ENCODE measurements around the gene CYTIP.

CYTIP gene

GRCh38 chr2:157443795-157444640, at the start of gene CYTIP:
CYTIP (minus strand) TSS chr2:157444089; CDS start chr2:157444020, 69 bp downstream.
- no peak for DNase-seq

- peak; percentile 69 for DNase-seq
Observed at GRCh38 chr2:157492189-157492773, 48.4 kb upstream of the CYTIP start.

GRCh38 chr2:157489983-157490382, 46.1 kb upstream of the CYTIP start:
- DNase-seq: no peak

GRCh38 chr2:157488877-157489276, 45.0 kb upstream of the CYTIP start:
- DNase-seq: no peak

GRCh38 chr2:157487747-157488146, 43.9 kb upstream of the CYTIP start:
- DNase-seq: no peak

GRCh38 chr2:157487271-157487610, 43.4 kb upstream of the CYTIP start:
- DNase-seq: no peak

GRCh38 chr2:157486596-157487270, 42.8 kb upstream of the CYTIP start:
- DNase-seq: no peak

GRCh38 chr2:157480182-157480961, 36.5 kb upstream of the CYTIP start:
- DNase-seq: no peak

GRCh38 chr2:157479081-157480027, 35.5 kb upstream of the CYTIP start:
- DNase-seq: no peak

GRCh38 chr2:157477919-157478318, 34.0 kb upstream of the CYTIP start:
- no peak for DNase-seq

GRCh38 chr2:157476953-157477709, 33.2 kb upstream of the CYTIP start:
- DNase-seq: no peak

- no peak for DNase-seq
Observed at GRCh38 chr2:157475722-157476390, 32.0 kb upstream of the CYTIP start.

GRCh38 chr2:157473581-157473980, 29.7 kb upstream of the CYTIP start:
- no peak for DNase-seq

GRCh38 chr2:157471078-157471477, 27.2 kb upstream of the CYTIP start:
- no peak for DNase-seq

- DNase-seq: no peak
Observed at GRCh38 chr2:157470321-157470720, 26.4 kb upstream of the CYTIP start.

GRCh38 chr2:157469726-157470125, 25.8 kb upstream of the CYTIP start:
- DNase-seq: no peak

GRCh38 chr2:157468931-157469708, 25.2 kb upstream of the CYTIP start:
- no peak for DNase-seq

GRCh38 chr2:157466764-157467163, 22.9 kb upstream of the CYTIP start:
- DNase-seq: no peak

- DNase-seq: no peak
Observed at GRCh38 chr2:157465554-157465953, 21.7 kb upstream of the CYTIP start.

- DNase-seq: no peak
Observed at GRCh38 chr2:157463002-157463401, 19.1 kb upstream of the CYTIP start.

Data from femur (tissue), 1 donor.